NCI-H526 treated with DMSO at 0.1 percent for 48 hours (cell line): ENCODE data around the gene MEF2C.

Experiments
- DNase-seq: peaks from one replicate; lab custom pipeline; 2025; lab: John Stamatoyannopoulos, UW

MEF2C gene

GRCh38 chr5:88675168-88675707, 207.7 kb downstream of the MEF2C start:
- DNase-seq, result peak; percentile 33

- DNase-seq, result peak; percentile 60
Observed at GRCh38 chr5:88674356-88675167, 208.4 kb downstream of the MEF2C start.

- peak; percentile 56 for DNase-seq
Observed at GRCh38 chr5:88673253-88674105, 209.5 kb downstream of the MEF2C start.

- peak; percentile 37 for DNase-seq
Observed at GRCh38 chr5:88672644-88673252, 210.2 kb downstream of the MEF2C start.

GRCh38 chr5:88671505-88672499, 211.2 kb downstream of the MEF2C start:
- peak; percentile 76 for DNase-seq

GRCh38 chr5:88671106-88671504, 211.9 kb downstream of the MEF2C start:
- DNase-seq, result peak; percentile 65

GRCh38 chr5:88670461-88670860, 212.5 kb downstream of the MEF2C start:
- peak; percentile 16 for DNase-seq

- DNase-seq, result no peak
Observed at GRCh38 chr5:88669371-88670050, 213.5 kb downstream of the MEF2C start.

- DNase-seq, result peak; percentile 62
Observed at GRCh38 chr5:88667496-88668201, 215.3 kb downstream of the MEF2C start.
